ENCODE data around the gene TEX51.

TEX51 gene

DNA sequence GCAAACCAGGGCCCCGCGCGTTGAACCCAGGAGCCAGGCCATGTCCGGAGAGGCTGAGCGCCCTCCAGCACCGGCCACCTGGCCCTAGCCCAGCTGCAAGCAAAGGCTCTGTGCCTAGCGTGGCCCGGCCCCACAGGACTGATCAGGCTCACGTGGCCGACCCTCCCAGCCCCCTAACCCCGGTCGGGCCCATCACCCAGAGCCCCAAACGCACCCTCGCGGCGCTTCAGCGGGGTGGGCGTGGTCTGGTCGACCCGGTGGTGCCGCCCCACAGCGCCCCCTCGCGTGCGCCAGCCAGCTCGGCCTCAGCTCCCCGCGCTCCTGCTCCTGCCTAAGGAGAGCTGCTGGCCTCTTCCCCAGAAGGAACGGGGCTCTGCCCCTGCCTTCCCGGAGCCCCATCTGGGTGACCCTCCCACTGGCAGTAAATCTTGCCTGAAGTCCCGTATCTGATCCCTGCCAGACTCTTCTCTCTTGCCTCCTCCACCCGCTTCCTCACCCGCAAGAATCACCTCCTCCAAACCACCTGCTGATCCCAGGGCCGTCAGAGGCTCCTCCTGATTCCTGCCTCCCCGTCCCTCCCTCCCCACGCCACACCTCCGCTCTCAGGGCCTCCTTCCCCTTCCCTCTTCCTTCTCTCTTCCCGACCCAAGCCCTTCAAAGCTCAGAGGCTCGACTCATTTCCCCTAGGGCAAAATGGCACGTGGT is 12.3 kb upstream of the TEX51 start:
- Histone ChIP-seq H3K27me3 (replicated peaks; ENCODE audit: control insufficient read depth, insufficient read depth, low read length) (peaks cover 52% of the 10 kb centered on the region), H3K9ac (ENCODE audit: low read length) (peak overlapping the region; percentile 39), H3K4me1 (ENCODE audit: control insufficient read depth, insufficient read depth, low read length) (peaks cover 8% of the 10 kb centered on the region), H3K36me3 (ENCODE audit: control insufficient read depth, insufficient read depth, low read length, severe bottlenecking) (no peaks in the 10 kb centered on the region), H3K9me3 (ENCODE audit: control insufficient read depth, low read length) (no peaks in the 10 kb centered on the region), H3K4me3 (ENCODE audit: low read length) (peak overlapping the region; percentile 64)
- DNase-seq (ENCODE audit: low read depth), result peak; percentile 34

DNA sequence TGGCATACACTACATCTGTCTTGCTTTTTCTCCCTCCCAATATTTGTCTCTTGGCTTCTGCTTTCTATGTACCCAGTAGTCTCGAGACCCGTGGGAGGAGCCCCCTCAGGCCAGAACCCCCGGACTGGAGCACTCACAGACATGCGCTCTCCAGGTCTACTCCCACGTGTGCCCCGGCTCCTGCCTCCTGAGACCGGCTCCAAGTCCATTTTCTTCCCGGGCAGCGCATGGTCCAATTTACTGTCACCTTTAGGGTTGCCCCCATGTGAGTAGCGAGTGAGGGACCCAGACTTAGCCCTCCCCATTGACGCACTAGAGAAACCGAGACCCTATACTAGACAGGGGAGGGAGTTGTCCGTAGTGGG is 11.8 kb upstream of the TEX51 start:
- no peak for DNase-seq (ENCODE audit: low read depth)
- Histone ChIP-seq H3K9me3 (ENCODE audit: control insufficient read depth, low read length) (no peaks in the 10 kb centered on the region), H3K27me3 (replicated peaks; ENCODE audit: control insufficient read depth, insufficient read depth, low read length) (peaks cover 47% of the 10 kb centered on the region), H3K4me1 (ENCODE audit: control insufficient read depth, insufficient read depth, low read length) (peaks cover 8% of the 10 kb centered on the region), H3K36me3 (ENCODE audit: control insufficient read depth, insufficient read depth, low read length, severe bottlenecking) (no peaks in the 10 kb centered on the region), H3K9ac (ENCODE audit: low read length) (no peak overlapping the region), H3K4me3 (ENCODE audit: low read length) (no peak overlapping the region)

DNA sequence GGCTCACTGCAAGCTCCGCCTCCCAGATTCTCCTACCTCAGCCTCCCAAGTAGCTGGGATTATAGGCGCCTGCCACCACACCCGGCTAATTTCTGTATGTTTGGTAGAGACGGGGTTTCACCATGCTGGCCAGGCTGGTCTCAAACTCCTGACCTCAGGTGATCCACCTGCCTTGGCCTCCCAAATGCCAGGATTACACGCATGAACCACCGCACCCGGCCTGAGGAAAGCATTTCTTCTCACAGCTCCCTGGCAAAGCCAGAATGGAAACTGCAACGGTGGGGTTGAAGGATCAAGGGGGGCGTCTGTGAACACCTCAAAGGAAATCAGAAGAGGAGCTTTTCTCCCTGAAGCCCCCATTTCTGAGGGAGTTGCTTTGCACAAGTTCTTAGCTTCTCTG is 11.2 kb upstream of the TEX51 start:
- Histone ChIP-seq H3K36me3 (ENCODE audit: control insufficient read depth, insufficient read depth, low read length, severe bottlenecking) (no peaks in the 10 kb centered on the region), H3K4me1 (ENCODE audit: control insufficient read depth, insufficient read depth, low read length) (peaks cover 8% of the 10 kb centered on the region), H3K4me3 (ENCODE audit: low read length) (no peak overlapping the region), H3K9me3 (ENCODE audit: control insufficient read depth, low read length) (no peaks in the 10 kb centered on the region), H3K9ac (ENCODE audit: low read length) (no peak overlapping the region), H3K27me3 (replicated peaks; ENCODE audit: control insufficient read depth, insufficient read depth, low read length) (peaks cover 43% of the 10 kb centered on the region)
- DNase-seq (ENCODE audit: low read depth), result no peak

DNA sequence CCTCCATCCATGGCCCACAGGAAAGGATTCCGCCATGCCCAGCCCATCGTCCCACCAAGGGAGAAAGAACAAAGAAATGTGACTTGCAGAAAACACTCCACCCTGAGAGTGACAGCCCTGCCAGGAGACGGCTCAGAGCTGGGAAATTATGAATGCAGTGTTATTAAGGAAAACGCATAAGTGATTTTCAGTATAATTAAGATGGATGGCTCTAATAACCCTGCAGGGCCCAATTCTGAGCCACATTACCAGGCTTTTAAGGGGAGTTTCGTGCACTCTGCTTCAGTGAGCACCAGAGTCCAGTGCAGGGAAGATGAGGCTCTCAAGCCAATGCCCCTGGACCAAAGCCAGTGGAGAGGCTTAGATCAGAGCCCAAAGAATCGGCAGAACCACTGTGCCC is 10.6 kb upstream of the TEX51 start:
- no peaks in the 10 kb centered on the region for H3K36me3 ChIP-seq (ENCODE audit: control insufficient read depth, insufficient read depth, low read length, severe bottlenecking)
- H3K27me3 ChIP-seq (replicated peaks; ENCODE audit: control insufficient read depth, insufficient read depth, low read length), result peaks cover 41% of the 10 kb centered on the region
- no peak overlapping the region for H3K4me3 ChIP-seq (ENCODE audit: low read length)
- DNase-seq (ENCODE audit: low read depth), result no peak
- no peaks in the 10 kb centered on the region for H3K9me3 ChIP-seq (ENCODE audit: control insufficient read depth, low read length)
- no peak overlapping the region for H3K9ac ChIP-seq (ENCODE audit: low read length)
- peaks cover 8% of the 10 kb centered on the region for H3K4me1 ChIP-seq (ENCODE audit: control insufficient read depth, insufficient read depth, low read length)

DNA sequence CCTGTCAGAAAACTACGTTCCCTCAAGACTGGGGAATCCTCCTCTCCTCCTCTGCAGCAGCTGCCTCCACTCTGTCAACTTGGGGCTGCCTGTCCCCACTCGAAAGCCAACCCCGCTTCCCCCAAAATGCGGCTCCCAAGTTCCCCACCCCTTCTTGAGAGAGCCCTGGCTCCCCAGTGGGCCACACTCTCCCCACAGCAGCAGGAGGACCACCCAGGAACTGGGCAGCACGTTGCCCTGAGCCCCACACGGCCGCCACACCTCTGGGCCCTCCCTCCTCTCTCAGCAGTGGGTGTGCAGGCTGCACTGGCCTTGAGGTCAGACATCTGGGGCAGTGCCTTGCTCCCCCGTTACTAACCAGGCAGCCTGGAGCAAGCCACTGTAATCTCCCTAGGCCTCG is 9.6 kb upstream of the TEX51 start:
- no peak for DNase-seq (ENCODE audit: low read depth)
- Histone ChIP-seq H3K9me3 (ENCODE audit: control insufficient read depth, low read length) (no peaks in the 10 kb centered on the region), H3K9ac (ENCODE audit: low read length) (no peak overlapping the region), H3K27me3 (replicated peaks; ENCODE audit: control insufficient read depth, insufficient read depth, low read length) (peaks cover 33% of the 10 kb centered on the region), H3K36me3 (ENCODE audit: control insufficient read depth, insufficient read depth, low read length, severe bottlenecking) (no peaks in the 10 kb centered on the region), H3K4me3 (ENCODE audit: low read length) (no peak overlapping the region), H3K4me1 (ENCODE audit: control insufficient read depth, insufficient read depth, low read length) (peaks cover 8% of the 10 kb centered on the region)

DNA sequence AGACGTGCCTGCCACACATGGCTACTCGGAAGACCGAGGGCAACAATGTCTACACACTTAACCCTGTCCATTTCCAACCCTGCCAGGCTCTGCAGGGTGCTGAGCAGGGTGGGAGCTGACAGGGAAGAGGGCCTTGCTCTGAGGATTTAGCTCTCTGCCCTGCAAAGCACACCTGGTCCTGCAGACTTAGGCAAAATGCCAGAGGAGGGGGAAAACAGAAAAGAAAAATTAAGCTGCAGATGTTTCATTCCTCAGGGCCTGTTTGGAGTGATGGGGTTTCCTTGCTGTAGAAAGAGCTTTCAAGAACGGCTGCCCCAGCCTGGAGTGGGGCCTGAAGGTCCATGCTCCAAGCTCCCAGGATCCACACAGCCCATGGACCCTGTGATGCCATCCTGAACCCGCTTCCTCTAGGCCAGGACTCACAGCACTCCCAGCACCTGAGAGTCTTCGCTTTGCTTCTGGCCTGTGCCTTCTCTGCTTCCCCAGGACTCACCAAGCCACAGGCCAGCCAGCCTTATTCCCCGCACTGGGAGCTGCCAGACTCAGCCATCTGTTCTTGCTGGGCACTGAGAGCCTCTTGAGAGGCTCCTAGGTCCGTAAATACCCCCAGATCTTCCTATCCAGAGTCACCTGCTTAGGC is 9.1 kb upstream of the TEX51 start:
- H3K9me3 ChIP-seq (ENCODE audit: control insufficient read depth, low read length), result no peaks in the 10 kb centered on the region
- DNase-seq (ENCODE audit: low read depth), result no peak
- H3K4me3 ChIP-seq (ENCODE audit: low read length), result no peak overlapping the region
- no peak overlapping the region for H3K9ac ChIP-seq (ENCODE audit: low read length)
- no peaks in the 10 kb centered on the region for H3K36me3 ChIP-seq (ENCODE audit: control insufficient read depth, insufficient read depth, low read length, severe bottlenecking)
- H3K4me1 ChIP-seq (ENCODE audit: control insufficient read depth, insufficient read depth, low read length), result peaks cover 8% of the 10 kb centered on the region
- peaks cover 33% of the 10 kb centered on the region for H3K27me3 ChIP-seq (replicated peaks; ENCODE audit: control insufficient read depth, insufficient read depth, low read length)

DNA sequence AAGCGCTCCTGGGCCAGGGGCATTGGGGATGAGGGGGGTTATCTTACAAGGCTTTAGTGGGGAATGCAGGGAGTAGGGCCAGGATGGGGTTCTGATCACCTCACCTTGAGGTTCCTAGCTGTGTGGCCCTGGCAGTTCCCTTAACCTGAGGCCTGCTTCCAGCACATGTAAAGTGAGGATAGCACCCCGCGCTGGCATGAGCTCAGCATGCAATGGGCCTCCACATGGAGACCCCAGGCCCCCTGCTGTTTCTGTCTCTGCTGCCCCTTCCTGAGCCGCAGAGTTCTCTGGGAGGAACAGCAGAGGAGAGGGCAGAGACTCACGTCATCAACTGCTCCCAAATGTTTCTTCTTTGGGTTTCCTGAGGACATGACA is 8.6 kb upstream of the TEX51 start:
- Histone ChIP-seq H3K9me3 (ENCODE audit: control insufficient read depth, low read length) (no peaks in the 10 kb centered on the region), H3K36me3 (ENCODE audit: control insufficient read depth, insufficient read depth, low read length, severe bottlenecking) (no peaks in the 10 kb centered on the region), H3K9ac (ENCODE audit: low read length) (no peak overlapping the region), H3K4me1 (ENCODE audit: control insufficient read depth, insufficient read depth, low read length) (peaks cover 8% of the 10 kb centered on the region), H3K27me3 (replicated peaks; ENCODE audit: control insufficient read depth, insufficient read depth, low read length) (peaks cover 37% of the 10 kb centered on the region), H3K4me3 (ENCODE audit: low read length) (no peak overlapping the region)
- no peak for DNase-seq (ENCODE audit: low read depth)

DNA sequence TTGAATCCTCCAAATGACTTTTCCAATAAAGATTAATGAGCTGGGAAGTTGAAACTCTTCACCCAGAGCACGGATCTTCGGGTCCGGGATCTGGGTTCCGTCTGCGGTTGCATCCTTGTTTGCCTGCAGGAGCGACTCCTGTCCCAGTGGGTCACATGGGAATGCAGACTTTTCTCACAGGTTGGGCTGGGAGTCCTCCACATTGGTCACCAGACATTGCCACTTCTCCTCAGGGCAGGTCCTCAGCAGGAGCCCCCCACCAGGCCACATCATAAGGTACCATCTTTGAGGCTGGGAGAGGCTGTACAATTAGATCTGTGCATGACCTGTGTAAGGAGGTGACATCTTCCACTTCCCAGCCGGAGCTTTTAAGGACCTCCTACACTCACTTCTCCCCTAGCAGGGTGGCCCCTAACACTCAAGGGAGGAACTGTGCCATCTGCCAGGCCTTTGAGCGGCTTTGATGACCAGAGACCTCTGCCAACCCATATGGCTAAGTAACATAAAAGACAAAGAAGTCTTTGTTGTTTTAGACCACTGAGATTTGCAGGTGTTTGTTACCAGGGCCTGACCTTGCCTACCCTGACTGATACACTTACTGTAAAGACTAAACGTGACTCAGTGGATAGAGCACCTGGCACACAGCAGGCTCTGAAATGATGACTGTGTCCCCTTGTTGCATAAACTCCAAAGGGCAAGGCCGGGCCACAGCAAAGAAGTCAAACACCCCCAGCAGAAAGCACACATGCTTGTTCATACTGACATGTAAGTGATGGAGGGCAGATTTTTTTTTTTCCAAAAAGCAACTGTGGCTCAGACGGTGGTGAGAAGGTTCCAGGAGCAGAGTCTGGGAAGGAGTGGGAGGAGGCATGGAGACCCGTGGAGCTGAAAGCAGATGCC is 7.9 kb upstream of the TEX51 start:
- H3K9ac ChIP-seq (ENCODE audit: low read length), result no peak overlapping the region
- H3K4me3 ChIP-seq (ENCODE audit: low read length), result no peak overlapping the region
- peaks cover 37% of the 10 kb centered on the region for H3K27me3 ChIP-seq (replicated peaks; ENCODE audit: control insufficient read depth, insufficient read depth, low read length)
- no peak for DNase-seq (ENCODE audit: low read depth)
- H3K4me1 ChIP-seq (ENCODE audit: control insufficient read depth, insufficient read depth, low read length), result peaks cover 4% of the 10 kb centered on the region
- H3K36me3 ChIP-seq (ENCODE audit: control insufficient read depth, insufficient read depth, low read length, severe bottlenecking), result no peaks in the 10 kb centered on the region
- H3K9me3 ChIP-seq (ENCODE audit: control insufficient read depth, low read length), result no peaks in the 10 kb centered on the region

DNA sequence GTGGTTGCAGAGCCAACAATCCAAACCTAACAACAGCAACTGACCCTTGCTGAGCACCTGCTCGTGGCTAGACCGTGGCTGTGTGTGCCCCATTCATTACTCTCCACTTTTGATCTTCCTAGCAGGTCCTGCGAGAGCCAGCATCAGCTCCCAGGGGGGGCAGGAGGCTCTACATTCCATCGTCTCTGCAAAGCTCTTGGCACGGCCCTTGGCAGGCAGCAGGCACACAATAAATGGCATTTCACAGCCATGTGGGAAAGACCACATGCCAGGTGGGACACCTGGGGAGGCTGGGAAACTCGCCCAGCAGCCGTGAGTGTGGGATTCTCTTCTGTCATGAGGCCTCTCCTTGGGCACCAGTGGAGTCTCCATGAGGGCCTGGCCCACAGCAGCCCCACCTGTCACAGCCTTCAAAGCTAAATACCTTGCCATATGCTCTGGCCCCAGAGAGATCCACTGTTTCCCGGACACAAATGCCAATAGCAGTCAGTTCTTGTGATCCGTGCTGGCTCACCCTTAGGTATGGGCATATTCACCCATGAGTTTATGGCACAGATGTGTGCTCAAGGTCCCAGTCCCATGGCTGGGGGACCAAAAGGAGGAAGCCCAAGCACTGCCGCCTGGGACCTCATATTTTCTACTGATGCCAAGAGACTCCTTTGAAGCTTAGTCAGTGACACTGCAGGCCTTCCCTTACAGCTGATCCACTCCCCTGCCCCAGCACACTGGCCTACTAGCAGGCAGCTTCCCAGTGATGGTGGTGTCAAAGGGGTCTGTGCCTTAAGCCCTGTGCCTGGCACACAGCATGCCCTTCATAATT is 6.8 kb upstream of the TEX51 start:
- H3K36me3 ChIP-seq (ENCODE audit: control insufficient read depth, insufficient read depth, low read length, severe bottlenecking), result no peaks in the 10 kb centered on the region
- no peaks in the 10 kb centered on the region for H3K9me3 ChIP-seq (ENCODE audit: control insufficient read depth, low read length)

DNA sequence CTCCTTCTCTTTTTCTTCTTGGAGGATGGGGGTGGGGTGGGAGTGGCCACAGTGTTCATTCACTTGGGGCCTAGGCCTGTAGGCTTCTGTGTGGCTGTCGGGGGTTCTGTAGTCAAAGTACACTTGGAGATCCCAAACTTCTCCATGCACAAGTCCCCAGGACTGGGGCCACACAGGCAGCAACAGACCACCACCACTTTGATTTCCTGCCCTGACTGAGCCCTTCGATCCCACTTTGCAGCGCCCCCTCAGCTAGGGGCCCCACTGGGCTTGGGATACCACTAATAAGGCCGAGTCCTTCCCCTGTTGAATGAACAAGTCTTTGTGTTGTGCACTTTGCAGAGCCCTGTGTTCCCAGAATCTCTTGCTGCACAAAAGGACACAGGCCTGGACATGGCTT is 5.5 kb upstream of the TEX51 start:
- Histone ChIP-seq H3K36me3 (ENCODE audit: control insufficient read depth, insufficient read depth, low read length, severe bottlenecking) (no peaks in the 10 kb centered on the region), H3K9me3 (ENCODE audit: control insufficient read depth, low read length) (no peaks in the 10 kb centered on the region), H3K4me1 (ENCODE audit: control insufficient read depth, insufficient read depth, low read length) (no peaks in the 10 kb centered on the region), H3K4me3 (ENCODE audit: low read length) (no peak overlapping the region), H3K9ac (ENCODE audit: low read length) (no peak overlapping the region), H3K27me3 (replicated peaks; ENCODE audit: control insufficient read depth, insufficient read depth, low read length) (peaks cover 25% of the 10 kb centered on the region)
- no peak for DNase-seq (ENCODE audit: low read depth)

More for the DNA sequence above, 6.8 kb upstream of the TEX51 start:
- Histone ChIP-seq H3K4me1 (ENCODE audit: control insufficient read depth, insufficient read depth, low read length) (no peaks in the 10 kb centered on the region), H3K9ac (ENCODE audit: low read length) (no peak overlapping the region), H3K27me3 (replicated peaks; ENCODE audit: control insufficient read depth, insufficient read depth, low read length) (peaks cover 32% of the 10 kb centered on the region), H3K4me3 (ENCODE audit: low read length) (no peak overlapping the region)
- DNase-seq (ENCODE audit: low read depth), result no peak

DNA sequence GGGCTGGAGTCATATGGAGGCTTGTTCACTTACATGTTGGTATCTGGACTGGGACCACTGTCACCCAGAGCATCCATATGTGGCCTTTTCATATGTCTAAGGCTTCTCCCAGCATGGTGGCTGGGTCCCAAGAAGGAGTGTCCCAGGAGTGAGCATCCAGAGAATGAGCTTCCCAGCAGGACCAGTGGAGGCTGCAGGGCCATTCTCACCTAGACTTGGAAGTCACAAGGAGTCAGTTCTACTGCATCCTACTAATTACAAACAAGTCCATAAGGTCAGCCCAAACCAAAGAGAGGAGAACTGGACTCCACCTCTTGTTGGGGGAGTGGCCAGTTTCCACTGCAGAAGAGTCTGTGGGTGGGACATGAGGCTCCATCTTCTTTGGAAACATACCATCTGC is 5.1 kb upstream of the TEX51 start:
- Histone ChIP-seq H3K4me3 (ENCODE audit: low read length) (no peak overlapping the region), H3K36me3 (ENCODE audit: control insufficient read depth, insufficient read depth, low read length, severe bottlenecking) (no peaks in the 10 kb centered on the region), H3K4me1 (ENCODE audit: control insufficient read depth, insufficient read depth, low read length) (no peaks in the 10 kb centered on the region), H3K9ac (ENCODE audit: low read length) (no peak overlapping the region), H3K27me3 (replicated peaks; ENCODE audit: control insufficient read depth, insufficient read depth, low read length) (peaks cover 24% of the 10 kb centered on the region), H3K9me3 (ENCODE audit: control insufficient read depth, low read length) (no peaks in the 10 kb centered on the region)
- DNase-seq (ENCODE audit: low read depth), result no peak

Data from adipocyte (in vitro differentiated cells).